Measurements from ENCODE around the gene POMGNT2. TPM values are rescaled to one million over a fixed set of nuclear protein-coding genes. Genes with fewer than 3 reads are reported as not detected.

Gene POMGNT2
- total RNA-seq, 1 donor from 2014 or later, result 22.1 TPM

GRCh38 chr3:43036621-43037423 is 69.1 kb downstream of the POMGNT2 start:
- DNase-seq (ENCODE audit: low read depth), result no peak
- no peak overlapping the region for H3K4me3 ChIP-seq (ENCODE audit: low read depth, low read length)
- no peaks in the 10 kb centered on the region for H3K36me3 ChIP-seq (ENCODE audit: control insufficient read depth, insufficient read depth, low read length)
- TF ChIP-seq, protein P1, sequence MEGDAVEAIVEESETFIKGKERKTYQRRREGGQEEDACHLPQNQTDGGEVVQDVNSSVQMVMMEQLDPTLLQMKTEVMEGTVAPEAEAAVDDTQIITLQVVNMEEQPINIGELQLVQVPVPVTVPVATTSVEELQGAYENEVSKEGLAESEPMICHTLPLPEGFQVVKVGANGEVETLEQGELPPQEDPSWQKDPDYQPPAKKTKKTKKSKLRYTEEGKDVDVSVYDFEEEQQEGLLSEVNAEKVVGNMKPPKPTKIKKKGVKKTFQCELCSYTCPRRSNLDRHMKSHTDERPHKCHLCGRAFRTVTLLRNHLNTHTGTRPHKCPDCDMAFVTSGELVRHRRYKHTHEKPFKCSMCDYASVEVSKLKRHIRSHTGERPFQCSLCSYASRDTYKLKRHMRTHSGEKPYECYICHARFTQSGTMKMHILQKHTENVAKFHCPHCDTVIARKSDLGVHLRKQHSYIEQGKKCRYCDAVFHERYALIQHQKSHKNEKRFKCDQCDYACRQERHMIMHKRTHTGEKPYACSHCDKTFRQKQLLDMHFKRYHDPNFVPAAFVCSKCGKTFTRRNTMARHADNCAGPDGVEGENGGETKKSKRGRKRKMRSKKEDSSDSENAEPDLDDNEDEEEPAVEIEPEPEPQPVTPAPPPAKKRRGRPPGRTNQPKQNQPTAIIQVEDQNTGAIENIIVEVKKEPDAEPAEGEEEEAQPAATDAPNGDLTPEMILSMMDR (IDR thresholded peaks at IDR 0.05; ENCODE audit: insufficient read depth, low read length, poor library complexity, severe bottlenecking), result no peak
- H3K27me3 ChIP-seq (ENCODE audit: control insufficient read depth, insufficient read depth, low read length), result no peaks in the 10 kb centered on the region

DNA sequence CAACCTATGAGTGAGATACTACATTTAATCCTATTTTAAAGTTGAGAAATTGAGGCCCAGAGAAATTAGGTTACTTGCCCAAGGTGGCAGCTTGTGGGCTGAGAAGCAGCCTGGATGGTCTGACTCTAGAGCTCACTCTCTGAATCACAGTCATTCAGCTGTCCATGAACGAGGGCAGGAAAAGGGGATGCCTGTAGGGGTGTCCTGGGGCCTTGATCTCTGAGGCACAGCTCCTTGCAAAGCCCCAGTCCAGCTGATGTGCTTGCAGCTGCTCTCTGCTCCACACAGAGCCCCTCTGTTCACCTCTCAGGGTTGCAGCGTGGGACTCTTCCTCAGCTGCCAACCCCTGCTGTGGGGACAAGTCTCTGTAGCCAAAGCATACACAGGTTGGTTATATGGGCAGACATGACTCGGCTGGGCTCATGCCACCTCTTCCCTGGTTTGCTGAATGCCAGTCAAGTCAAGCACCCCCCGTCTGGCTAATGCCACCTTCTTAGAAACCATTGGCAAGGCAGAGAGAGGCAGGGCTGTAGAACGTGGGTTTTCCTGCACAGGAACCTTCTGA is 70.0 kb downstream of the POMGNT2 start:
- TF ChIP-seq, protein P1 (IDR thresholded peaks at IDR 0.05; ENCODE audit: insufficient read depth, low read length, poor library complexity, severe bottlenecking), result no peak
- Histone ChIP-seq H3K4me3 (ENCODE audit: low read depth, low read length) (no peak overlapping the region), H3K27me3 (ENCODE audit: control insufficient read depth, insufficient read depth, low read length) (no peaks in the 10 kb centered on the region), H3K36me3 (ENCODE audit: control insufficient read depth, insufficient read depth, low read length) (no peaks in the 10 kb centered on the region)
- DNase-seq (ENCODE audit: low read depth), result no peak

DNA sequence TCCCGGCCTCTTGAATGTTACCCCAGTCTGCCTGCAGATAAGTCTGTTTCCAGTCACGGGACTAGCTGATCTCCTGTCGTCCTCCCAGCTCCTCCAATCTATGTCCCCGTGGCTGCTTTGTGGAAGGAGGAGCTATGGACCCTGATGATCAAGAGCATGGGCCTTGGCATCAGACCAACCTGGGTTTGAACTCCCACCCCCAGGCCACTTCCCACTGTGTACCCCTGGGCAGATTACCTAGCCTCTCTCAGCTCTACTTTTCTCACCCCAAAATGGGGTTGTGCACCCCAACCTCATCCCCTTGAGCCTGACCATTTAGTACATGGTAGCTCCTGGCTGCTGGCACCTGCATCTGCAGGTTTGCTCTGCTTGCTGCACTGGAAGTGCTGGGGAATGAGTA is 71.0 kb downstream of the POMGNT2 start:
- H3K4me3 ChIP-seq (ENCODE audit: low read depth, low read length), result no peak overlapping the region
- no peaks in the 10 kb centered on the region for H3K36me3 ChIP-seq (ENCODE audit: control insufficient read depth, insufficient read depth, low read length)
- TF ChIP-seq, protein P1 (IDR thresholded peaks at IDR 0.05; ENCODE audit: insufficient read depth, low read length, poor library complexity, severe bottlenecking), result no peak
- DNase-seq (ENCODE audit: low read depth), result no peak
- no peaks in the 10 kb centered on the region for H3K27me3 ChIP-seq (ENCODE audit: control insufficient read depth, insufficient read depth, low read length)

GRCh38 chr3:43034200-43034599 is 71.7 kb downstream of the POMGNT2 start:
- Histone ChIP-seq H3K36me3 (ENCODE audit: control insufficient read depth, insufficient read depth, low read length) (no peaks in the 10 kb centered on the region), H3K4me3 (ENCODE audit: low read depth, low read length) (no peak overlapping the region), H3K27me3 (ENCODE audit: control insufficient read depth, insufficient read depth, low read length) (no peaks in the 10 kb centered on the region)
- TF ChIP-seq, protein P1 (IDR thresholded peaks at IDR 0.05; ENCODE audit: insufficient read depth, low read length, poor library complexity, severe bottlenecking), result no peak
- no peak for DNase-seq (ENCODE audit: low read depth)

DNA sequence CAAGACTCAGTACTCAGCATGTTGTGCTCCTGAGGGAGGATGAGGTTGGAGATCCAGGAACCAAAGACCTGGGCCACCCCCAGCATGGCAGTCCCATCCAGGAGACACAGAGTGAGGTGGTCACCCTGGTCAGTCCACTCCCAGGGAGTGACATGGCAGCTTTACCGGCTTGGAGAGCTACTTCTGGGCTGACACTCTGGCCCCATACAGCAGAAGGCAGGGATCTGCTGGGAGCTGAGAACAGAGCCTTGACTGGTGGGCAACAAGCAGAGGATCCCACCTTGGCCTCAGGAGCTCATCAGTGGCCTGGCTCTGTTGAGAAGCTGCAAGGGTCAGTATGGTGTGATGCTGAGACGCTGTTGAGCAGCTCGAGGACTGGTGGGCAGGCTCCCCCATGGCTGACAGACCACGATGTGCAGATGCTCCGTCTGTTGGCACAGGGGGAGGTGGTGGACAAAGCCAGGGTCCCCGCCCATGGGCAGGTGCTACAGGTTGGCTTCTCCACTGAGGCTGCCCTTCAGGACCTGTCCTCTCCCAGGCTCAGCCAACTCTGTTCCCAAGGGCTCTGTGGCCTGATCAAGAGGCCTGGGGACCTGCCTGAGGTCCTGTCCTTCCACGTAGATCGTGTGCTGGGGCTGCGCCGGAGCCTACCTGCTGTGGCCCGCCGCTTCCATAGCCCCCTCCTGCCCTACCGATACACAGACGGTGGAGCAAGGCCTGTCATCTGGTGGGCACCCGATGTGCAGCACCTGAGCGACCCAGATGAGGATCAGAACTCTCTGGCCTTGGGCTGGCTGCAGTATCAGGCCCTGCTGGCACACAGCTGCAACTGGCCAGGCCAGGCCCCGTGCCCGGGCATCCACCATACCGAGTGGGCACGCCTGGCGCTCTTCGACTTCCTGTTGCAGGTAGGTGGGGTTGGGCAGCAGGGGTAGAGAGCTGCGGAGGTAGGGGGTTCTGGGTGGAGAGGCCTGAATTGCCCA is 72.9 kb downstream of the POMGNT2 start:
- no peak overlapping the region for H3K4me3 ChIP-seq (ENCODE audit: low read depth, low read length)
- H3K27me3 ChIP-seq (ENCODE audit: control insufficient read depth, insufficient read depth, low read length), result no peaks in the 10 kb centered on the region
- H3K36me3 ChIP-seq (ENCODE audit: control insufficient read depth, insufficient read depth, low read length), result no peaks in the 10 kb centered on the region
- TF ChIP-seq, protein P1 (IDR thresholded peaks at IDR 0.05; ENCODE audit: insufficient read depth, low read length, poor library complexity, severe bottlenecking), result no peak
- no peak for DNase-seq (ENCODE audit: low read depth)

All from kidney epithelial cell (primary cell).